Measurements from ENCODE around the gene SND1.

The SND1 gene

DNA sequence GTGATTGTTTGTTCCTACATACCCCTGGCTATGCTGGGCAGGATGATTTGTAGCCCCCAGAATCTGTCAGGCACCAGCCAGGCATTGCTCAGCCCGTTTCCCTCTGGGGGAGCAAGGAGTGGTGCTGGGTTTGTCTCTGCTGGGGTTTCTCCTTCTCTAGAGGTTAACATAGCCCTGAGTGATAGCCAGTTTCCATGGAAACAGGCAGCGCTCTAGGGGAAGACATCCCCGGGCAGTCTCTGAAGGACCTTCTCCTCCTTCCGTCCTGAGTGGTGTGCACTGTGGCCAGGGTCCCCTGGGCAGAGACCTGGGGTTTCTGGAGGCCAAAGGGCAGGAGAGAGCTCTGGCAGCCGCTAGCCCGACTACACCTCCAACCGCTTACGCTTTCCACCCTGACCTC lies 429.8 kb downstream of the SND1 start:
- DNase-seq (ENCODE audit: low spot score) (no peak), FAIRE-seq (no peak)

DNA sequence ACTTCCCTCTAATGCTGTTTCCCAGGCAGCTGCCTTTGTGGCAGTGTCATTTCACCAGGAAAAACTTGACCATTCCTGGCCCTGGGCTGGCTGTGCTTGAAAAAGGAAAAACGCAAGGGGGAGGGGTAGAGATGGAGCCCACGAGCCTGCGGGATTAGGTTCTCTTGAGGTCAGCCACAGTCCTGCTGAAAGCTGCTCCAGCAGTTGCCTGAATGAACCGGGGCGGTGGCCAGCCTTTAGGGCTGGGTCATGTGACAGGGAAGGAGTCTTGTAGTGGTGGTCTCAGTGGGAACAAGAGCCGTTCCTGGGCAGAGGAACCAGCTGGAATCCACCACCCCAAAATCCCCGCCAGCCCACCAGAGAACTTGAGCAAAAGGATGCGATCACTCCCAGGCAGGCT lies 430.4 kb downstream of the SND1 start:
- FAIRE-seq = no peak

DNA sequence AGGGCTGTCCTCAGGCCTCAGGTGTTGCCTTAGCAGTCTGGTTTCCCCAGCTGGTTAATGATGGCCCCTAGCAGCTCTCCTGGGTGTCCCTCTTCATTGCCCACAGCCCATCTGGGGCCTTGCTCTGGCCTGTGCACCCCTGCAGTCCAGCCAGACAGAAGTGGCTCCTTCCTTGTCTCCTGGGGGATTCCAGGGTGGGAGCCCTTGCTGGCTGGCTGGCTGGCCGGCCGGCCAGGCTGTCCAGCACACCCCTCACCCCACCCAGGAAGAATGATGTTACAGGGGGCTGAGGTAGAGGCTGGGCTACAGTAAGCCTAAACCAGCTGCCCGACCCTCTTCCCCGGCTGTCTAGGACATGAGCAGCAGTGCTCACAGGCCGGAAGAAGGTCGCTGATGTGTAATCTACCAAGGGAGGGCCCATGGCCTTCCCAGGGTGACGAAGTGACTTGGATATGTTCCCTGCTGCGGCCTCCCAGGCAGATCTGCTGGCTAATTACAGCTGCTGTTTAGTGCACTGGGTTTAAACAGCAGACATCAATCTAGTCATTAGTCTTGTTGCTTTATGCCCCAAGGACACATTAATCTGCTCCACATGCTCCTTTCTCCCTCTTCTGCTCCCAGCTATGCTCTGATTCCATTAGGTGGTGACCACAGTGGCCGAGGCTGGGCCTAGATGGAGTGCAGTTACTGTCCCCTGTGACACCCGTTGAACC lies 433.1 kb downstream of the SND1 start:
- FAIRE-seq (no peak), DNase-seq (ENCODE audit: low spot score) (no peak)

More for the DNA sequence above, 430.4 kb downstream of the SND1 start:
- no peak for DNase-seq (ENCODE audit: low spot score)

DNA sequence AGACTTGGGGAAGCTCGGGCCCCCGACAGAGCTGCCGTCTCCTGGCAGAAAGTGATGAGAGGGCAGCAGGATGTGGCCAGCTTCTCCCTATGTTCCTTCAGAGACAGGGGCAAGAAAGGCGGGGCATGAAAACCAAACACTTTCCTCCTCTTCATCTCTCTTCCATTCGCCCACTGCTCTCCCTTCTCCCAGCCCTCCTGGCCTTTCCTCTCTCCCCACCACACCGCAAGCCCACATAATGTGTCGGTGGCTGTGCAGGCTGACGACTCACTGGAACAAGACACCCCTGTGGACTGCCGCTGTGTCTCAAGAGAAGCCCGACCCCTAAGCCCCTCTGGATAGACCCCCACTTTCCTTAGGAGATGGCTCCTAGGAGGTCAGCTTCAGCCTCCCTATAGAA lies 438.5 kb downstream of the SND1 start:
- FAIRE-seq (no peak), DNase-seq (ENCODE audit: low spot score) (no peak)

DNA sequence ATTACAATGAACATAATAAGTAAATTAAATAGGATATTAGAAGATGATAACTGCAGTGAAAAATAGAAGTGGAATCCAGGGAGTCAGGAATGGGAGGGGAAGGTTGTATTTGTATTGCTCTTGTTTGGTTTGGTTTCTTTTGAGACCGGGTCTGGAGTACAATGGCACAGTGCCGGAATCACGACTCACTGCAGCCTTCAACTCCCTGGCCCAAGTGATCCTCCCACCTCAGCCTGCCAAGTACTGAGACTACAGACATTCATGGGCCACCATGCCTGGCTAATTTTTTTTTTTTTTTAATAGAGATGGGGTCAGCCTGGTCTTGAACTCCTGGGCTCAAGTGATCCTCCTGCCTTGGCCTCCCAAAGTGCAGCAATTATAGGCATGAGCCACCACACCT lies 439.1 kb downstream of the SND1 start:
- no peak for FAIRE-seq
- no peak for DNase-seq (ENCODE audit: low spot score)

DNA sequence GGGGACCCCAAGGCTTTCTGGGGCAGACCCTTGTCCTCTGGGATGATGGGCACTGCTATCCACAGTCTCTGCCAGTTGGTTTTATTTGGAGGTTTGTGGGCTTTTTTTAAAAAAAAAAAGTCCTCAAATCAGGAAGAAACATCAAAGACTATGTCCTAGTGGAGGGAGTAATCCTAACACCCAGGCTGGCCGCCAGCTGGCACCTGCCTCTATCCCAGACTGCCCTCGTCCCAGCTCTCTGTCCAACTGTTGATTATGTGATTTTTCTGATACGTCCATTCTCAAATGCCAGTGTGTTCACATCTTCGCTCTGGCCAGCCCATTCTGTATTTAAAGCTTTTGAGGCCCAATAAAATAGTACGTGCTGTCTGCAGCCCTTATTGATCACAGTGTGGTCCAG lies 440.2 kb downstream of the SND1 start:
- FAIRE-seq (no peak), DNase-seq (ENCODE audit: low spot score) (no peak)

DNA sequence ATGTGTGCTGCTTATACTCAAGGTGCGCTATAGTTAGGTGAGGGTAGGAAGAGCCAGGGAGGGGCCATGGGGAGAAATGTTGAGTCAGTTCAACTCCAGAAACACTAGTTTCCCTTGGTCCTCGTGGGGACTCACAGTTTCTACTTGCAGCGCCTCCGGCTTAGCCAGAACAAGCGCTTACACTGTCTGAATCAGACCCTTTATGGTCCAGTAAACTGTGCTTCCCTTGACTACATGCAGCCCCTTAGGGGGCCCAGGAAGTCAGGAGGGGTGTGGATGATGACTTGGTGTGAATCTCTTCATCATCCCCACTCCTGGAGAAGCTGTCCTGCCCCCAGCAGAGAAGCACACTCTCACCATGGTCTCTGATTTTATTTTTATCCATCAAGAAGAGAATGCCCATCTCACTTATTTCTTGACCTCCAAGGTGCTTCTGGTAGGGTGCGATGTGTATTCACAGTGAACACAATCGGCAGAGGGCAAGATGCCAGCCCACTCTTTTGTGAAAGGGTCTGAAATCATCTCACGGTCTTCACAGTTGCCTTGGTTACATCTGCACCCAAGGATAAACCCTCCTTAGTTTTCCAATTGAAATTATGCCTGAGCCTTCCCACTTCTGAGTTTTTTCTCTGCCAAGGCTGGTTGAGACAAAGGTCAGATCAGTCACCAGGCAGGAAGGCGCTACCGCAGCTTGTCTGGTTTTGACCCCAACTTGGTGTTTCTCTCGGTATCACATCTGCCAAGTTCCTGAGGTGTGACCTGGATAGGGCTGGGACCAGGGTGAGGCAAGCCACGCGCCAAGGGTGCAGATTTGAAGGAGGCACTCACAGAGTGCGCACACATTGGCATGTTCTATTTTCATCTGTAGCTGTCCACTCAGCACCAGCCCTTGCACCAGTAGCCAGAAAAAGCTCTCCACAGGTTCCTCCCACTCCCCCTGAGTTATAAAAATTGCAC lies 441.9 kb downstream of the SND1 start:
- DNase-seq (ENCODE audit: low spot score) (no peak), FAIRE-seq (no peak)

DNA sequence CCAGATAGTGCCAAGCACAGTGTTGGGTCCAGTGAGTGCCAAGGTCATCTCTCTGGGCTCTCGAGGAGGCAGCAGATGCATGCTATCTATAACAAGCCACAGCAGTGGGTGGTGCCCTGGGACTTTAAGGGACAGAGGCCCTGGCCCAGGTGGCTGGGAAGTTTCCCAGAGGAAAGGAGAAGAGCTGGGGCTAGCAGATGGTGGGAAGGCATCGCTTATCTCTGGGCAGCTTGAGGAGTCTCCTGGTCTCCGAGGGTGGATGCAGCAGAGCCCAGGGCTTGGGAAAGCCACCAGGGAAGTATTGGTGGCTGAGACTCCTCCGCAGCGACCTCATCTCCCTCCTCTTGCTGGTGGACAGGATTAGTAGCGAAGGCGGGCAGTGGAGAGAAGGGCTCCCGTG lies 442.7 kb downstream of the SND1 start:
- DNase-seq (ENCODE audit: low spot score) (no peak), FAIRE-seq (no peak)

DNA sequence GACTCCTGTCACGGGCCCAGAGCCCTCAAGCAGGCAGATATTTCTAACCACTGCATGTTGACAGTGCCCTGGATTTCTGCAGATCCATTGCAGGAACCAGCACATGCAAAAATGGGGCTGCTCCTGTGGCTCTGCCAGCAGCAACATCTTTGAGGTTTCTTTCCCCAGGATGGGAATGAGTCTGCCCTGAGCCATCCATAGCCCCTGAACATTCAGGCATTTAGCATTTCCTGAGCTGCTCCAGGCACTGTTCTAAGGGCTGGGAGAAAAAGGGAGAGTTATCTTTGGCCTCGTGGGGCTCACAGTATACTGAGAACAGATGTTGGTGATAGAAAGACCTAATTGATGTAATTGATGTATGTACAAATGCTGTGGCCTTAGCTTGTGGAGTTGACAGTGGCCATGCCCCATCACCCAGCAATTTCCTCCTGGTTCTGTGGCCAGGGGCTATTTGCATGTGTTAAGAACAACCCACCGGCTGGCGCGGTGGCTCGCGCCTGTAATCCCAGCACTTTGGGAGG lies 445.3 kb downstream of the SND1 start:
- no peak for FAIRE-seq
- DNase-seq (ENCODE audit: low spot score) = no peak

DNA sequence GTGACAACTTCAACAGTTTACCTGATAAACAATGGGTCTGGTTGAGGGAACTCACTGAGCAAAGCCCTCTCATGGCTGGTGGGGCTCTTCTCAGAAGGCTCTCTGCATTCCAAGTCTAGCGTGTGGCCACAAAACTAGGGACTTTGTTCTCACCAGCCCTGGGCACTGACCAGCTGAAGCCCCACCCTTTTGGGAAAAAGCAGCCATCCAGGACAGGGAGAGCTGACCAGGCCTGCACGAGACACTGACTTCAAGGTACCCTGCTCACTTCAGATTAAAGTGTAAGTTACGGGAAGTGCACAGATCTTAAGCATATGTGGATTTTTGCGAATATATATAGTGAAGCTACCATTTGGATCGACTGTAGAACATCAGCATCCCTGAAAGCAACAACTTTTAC lies 446.6 kb downstream of the SND1 start:
- no peak for FAIRE-seq
- DNase-seq (ENCODE audit: low spot score) = no peak

DNA sequence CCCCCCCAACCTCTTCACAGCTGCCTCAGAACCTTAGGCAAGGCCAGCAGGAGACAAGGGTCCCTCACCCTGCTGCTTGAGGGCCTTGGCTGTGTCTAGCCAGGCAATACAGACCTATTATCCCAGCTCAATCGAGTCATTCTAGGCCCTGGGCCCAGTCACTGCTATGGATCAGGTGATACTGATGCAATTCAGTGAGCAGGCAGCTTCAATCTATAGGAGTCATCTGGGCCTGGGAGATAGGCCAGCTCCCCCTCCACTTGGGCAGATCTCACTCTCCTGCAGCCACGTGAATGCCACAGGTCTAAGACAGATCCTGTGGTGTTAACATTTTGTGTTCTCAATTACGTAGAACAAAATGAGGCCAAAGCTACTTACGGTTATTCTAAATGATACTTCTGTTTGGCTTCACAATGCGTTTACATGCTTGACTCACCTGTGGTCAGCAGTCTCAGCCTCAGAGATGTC lies 447.2 kb downstream of the SND1 start:
- no peak for DNase-seq (ENCODE audit: low spot score)
- FAIRE-seq = no peak

DNA sequence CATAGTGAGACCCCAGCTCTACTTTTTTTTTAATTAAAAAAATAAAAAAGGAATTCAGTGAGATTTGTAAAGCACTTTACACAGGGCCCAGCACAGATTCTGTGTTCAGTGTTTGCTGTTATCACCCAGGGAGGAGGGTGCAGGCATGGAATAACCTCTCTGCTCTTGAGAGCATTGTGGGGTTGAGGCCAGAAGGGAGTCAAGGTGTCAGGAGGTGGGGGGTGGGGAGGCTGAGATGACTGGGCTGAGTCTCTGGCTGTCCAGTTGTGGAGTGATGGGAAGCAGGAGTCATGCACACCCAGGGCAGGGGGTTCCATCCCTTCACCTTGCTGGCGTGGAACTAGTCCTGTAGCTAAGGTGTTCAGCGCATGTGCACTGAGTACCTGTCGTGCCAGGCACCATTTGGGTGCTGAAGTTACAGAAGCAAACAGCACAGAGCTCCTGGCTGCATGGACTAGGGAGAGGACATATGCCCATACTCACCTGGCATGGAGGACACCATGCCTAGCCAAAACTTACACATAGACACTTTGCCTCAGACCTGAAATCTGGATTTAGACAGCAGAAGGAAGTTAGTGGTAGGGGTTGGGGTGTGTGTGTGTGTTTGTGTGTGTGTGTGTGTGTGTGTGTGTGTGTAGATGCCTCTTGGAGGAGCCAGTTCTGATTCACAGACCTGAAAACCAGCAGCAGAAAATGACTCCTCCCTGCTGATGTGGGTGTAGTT lies 448.4 kb downstream of the SND1 start:
- FAIRE-seq = no peak
- no peak for DNase-seq (ENCODE audit: low spot score)

DNA sequence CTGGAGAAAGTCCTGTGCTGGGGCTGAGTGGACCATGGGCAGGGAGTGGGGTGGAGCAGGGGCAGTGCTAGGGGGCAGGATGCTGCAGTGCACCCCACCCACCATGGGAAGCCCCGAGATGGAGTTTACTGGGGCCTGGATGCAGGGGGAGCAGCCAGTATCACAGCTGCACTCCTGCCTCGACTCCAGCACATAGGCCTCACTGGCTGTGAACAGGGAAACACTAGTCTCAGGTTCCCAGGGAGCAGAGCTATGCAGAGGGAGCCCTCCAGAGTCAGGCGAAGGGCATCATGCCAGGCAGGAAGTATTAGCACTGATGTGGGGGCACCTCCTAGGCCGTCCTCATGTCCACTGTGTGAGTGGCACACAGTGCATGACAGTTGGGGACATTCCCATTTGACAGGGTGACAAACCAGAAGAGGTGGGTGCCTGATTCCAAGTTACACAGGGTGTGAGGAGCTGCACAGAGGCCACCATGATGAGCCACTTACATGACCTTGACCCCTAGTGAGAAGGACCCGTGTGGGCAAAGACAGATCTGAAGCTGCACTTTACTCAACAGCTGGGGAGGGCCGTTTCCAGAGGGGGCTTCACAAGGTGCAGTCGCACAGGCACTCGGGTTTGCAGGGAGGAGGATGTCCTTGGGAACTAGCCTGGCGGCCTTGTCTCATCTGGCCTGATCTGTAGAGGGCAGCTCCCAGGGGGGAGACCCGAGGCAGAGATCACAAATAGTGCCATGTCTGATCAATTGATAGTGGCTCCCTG lies 449.1 kb downstream of the SND1 start:
- FAIRE-seq = no peak

DNA sequence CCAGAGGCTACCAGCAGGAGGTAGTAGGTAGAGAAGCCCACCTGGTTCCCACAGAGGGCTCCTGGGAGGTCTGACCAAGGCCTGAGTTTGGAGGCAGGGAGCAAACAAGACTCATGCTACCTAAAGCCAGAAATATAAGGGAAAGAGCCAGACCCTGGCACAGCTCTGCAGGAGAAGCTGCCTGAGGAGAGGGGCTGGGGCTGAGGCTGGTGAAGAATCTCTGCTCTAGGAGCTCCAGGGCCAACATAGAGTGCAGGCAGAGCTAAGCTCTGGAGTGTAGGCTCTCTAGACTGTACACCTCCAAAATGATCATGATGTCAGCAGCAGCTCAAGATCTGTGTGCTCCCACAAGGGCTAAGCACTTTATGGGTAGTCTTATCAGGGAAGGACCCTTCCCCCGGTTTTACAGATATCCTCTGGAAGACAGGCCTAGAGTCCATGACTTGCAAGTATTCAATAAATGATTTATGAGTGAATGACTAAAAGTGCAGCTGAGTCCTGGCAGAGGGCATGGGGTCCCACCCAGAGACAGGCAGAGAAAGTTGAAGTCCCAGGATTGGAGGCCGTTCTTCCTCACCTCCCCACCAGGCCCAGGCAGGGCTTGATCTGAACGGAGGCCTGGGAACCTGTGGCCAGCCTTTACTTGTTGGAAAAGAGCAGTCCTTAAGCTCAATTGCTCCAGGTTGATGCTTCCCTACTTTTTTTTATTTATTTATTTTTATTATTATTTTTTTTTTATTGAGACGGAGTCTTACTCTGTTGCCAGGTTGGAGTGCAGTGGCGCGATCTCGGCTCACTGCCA lies 450.7 kb downstream of the SND1 start:
- no peak for DNase-seq (ENCODE audit: low spot score)
- no peak for FAIRE-seq

More for the DNA sequence above, 449.1 kb downstream of the SND1 start:
- no peak for DNase-seq (ENCODE audit: low spot score)

DNA sequence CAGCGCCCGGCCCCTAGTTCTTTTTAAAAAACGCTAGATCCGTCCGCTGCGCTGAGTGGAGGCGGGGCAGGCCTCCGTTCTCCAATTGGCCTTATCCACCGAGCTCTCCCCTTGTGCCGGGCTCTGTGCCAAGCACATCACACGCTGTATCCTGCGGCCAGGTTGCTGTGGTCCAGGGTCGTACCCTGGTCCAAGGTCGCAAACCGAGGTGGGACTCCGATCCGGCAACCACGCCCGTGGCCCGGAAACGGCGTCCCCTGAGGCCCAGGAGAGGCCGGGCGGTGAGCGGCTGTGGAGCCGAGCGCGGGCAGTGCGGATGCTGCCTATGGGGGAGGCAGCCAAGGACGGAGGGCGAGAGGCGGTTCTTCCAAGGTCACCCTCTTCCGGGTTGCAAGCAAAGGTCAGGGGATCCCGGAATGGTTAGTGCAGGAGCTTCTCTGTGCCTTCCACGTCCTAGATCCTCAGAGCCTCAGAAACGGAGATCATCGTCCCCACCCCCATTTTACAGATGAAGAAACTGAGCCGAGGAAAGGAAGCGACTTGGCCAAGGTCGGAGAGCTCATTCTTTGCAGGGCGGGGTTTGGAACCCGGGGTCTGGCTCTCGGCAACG lies 451.6 kb downstream of the SND1 start:
- DNase-seq (ENCODE audit: low spot score) = no peak
- FAIRE-seq = no peak

DNA sequence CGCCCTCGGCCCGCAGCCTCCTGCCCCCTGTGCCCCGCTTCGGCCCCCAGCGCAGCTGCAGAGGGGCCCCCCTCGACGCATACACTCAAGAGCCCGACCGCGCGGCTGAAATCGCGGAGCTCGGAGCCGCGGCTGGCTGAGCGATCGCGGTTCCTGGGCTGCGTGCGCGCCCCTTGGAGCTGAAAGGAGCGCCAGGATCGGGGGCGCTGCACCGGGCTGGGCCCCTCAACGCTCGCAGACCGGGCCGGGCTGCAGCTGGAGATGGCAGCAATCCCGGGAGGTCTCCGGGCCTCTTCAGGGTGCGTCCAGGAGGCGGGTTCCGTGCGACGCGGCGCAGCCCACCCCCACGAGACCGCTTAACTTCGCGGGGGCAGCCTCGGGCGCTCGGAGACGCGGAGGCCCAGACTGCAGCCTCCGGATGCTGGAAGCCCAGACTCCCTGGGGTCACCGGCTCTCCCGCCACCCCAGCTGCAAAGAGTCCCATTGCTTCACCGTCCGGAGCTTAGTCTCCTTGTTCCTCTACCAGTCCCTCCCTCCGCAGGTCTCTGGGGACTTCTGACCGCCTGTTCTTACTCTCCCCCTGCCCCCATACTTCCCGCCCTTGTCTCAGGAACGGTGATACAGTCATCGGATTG lies 452.2 kb downstream of the SND1 start:
- DNase-seq (ENCODE audit: low spot score) (no peak), FAIRE-seq (no peak)

DNA sequence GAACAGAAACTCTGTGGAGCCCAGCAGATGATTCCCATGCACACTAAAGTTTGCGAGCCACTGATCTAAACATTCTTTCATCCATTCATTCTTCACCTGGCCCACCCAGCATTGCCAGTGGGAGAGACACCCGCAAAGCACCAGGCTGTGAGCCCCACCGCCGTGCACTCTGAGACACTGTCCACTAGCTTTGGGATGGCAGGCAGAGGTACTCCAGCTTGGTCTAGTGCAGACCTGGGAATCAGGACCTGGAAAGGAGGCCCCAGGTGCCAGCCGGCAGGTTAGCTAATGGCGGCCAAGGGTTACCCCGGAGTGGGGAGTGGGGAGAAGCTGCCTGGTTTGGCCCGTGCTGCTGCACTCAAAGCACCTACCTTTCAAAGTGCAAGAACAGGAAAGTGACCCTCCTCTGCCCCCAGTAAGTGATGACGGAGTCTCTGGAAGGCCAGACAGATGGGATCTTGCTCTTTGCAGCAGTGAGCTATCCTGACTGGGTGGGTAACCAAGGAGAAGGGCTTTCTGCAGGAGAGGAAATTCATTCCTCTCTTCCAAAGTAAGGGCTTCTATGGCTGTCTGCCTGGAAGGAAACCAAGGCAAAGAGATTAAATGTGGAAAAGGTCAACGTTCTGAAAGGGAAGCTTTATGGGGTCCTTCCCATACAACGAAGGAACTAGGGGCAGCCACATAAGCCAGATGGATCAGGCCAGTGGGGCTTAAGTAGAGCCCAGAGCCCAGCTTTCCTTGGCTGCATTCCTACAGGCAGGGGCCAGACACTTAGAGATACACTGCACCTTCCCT lies 453.4 kb downstream of the SND1 start:
- FAIRE-seq = no peak
- DNase-seq (ENCODE audit: low spot score) = no peak

DNA sequence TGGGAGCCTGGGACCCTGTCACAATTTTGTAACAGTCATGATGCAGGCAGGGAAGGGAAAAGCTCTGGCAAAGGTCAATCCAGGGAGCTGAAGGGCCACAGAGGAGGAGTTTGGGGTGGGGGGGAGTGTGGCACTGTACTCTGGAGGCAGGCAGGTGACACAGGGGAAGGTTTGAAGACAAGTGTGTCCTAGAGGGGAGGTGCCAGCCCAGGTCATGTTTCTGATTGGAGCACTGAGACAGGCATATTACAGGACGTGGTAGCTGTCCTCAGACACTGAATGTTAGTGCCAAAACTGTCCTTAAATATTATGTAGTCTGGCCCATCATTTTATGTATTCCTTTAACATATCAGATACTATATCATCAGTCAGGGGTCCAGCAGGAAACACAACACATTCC lies 454.8 kb downstream of the SND1 start:
- FAIRE-seq (no peak), DNase-seq (ENCODE audit: low spot score) (no peak)

Measured in urothelium cell line (cell line).